GM23338 (cell line): Measurements from ENCODE around the gene KCNE1. TPM values are rescaled to one million over a fixed set of nuclear protein-coding genes. Genes with fewer than 3 reads are reported as not detected.
"Not testable (repeated sequence)": the region's sequence is repeated elsewhere in the genome, so short reads cannot be mapped to it uniquely, and the experiment has no call there.

Experiments used
- ATAC-seq: fragments of 200-7000 bp; cut with Tn5 transposase; 3 replicates; pipeline ENCODE4 v1.9.1; 2020
- DNase-seq: peaks from one replicate; pipeline ENCODE4 v3.0.0-alpha.2; 2015; ENCODE audit warnings: low spot score
- H2AFZ ChIP-seq: fragments of 200-600 bp; sonication (generic); 2 replicates; pipeline ENCODE4 v1.8.0; 2016; ENCODE audit warnings: antibody characterized with exemption, mild to moderate bottlenecking, moderate library complexity
- H3F3A ChIP-seq: fragments of 200-600 bp; sonication (generic); replicated peaks from 2 replicates; pipeline ENCODE4 v1.8.0; 2017; ENCODE audit warnings: antibody characterized with exemption, mixed run types, low read depth
- H3K27ac ChIP-seq: fragments of 200-600 bp; sonication (generic); 2 replicates; pipeline ENCODE4 v1.6.1; 2016; ENCODE audit warnings: low read depth
- H3K27me3 ChIP-seq: fragments of 200-600 bp; sonication (generic); 2 replicates; pipeline ENCODE4 v1.8.0; 2016; ENCODE audit warnings: mild to moderate bottlenecking, mixed run types, moderate library complexity; ENCODE audit not compliant: insufficient read depth
- H3K36me3 ChIP-seq: fragments of 200-600 bp; sonication (generic); 2 replicates; pipeline ENCODE4 v1.8.0; 2016; ENCODE audit warnings: mild to moderate bottlenecking; ENCODE audit not compliant: insufficient read depth
- H3K4me1 ChIP-seq: fragments of 200-600 bp; sonication (generic); 2 replicates; pipeline ENCODE4 v1.8.0; 2016; ENCODE audit warnings: mild to moderate bottlenecking, moderate library complexity; ENCODE audit not compliant: insufficient read depth
- H3K4me2 ChIP-seq: fragments of 200-600 bp; sonication (generic); 2 replicates; pipeline ENCODE4 v1.7.1; 2017; ENCODE audit warnings: mixed run types
- H3K4me3 ChIP-seq: fragments of 200-600 bp; sonication (generic); 2 replicates; pipeline ENCODE4 v1.6.1; 2016; ENCODE audit warnings: mixed run types
- H3K79me2 ChIP-seq: fragments of 200-600 bp; sonication (generic); replicated peaks from 2 replicates; pipeline ENCODE4 v1.8.0; 2017; ENCODE audit warnings: mild to moderate bottlenecking; ENCODE audit not compliant: insufficient read depth
- H3K9me2 ChIP-seq: fragments of 200-600 bp; sonication (generic); 2 replicates; pipeline ENCODE4 v1.8.0; 2017; ENCODE audit not compliant: insufficient read depth
- H4K20me1 ChIP-seq: fragments of 200-600 bp; sonication (generic); replicated peaks from 2 replicates; pipeline ENCODE4 v1.8.0; 2017; ENCODE audit warnings: mild to moderate bottlenecking; ENCODE audit not compliant: insufficient read depth
- H3K27ac Mint-ChIP-seq: 2 replicates; pipeline ENCODE4 v1.8.0; 2020; ENCODE audit warnings: inconsistent platforms, mild to moderate bottlenecking, moderate library complexity, mixed read lengths
- H3K27me3 Mint-ChIP-seq: 3 replicates; pipeline ENCODE4 v1.8.0; 2022; ENCODE audit warnings: low read depth, mild to moderate bottlenecking, moderate library complexity, mixed read lengths, inconsistent platforms; ENCODE audit not compliant: insufficient read depth, poor library complexity
- H3K36me3 Mint-ChIP-seq: 3 replicates; pipeline ENCODE4 v1.8.0; 2021; ENCODE audit warnings: low read depth, mild to moderate bottlenecking, inconsistent platforms, moderate library complexity, mixed read lengths
- H3K4me1 Mint-ChIP-seq: 3 replicates; pipeline ENCODE4 v1.8.0; 2020; ENCODE audit warnings: mild to moderate bottlenecking, inconsistent platforms, mixed read lengths
- H3K4me3 Mint-ChIP-seq: 3 replicates; pipeline ENCODE4 v1.8.0; 2021; ENCODE audit warnings: moderate library complexity, mild to moderate bottlenecking, inconsistent platforms, mixed read lengths
- H3K9me3 Mint-ChIP-seq: 3 replicates; pipeline ENCODE4 v1.8.0; 2020; ENCODE audit warnings: moderate library complexity, mild to moderate bottlenecking, inconsistent platforms, mixed read lengths
- CTCF ChIP-seq, 2 experiments: fragments of 200-600 bp in 1 of 2; sonication (generic) in 1 of 2; conservative IDR thresholded peaks; 2 replicates each; pipeline versions ENCODE4 v1.5.1 to v1.6.1; 2016 to 2017; ENCODE audit warnings: antibody characterized with exemption in 2 of 2, low read depth in 2 of 2, mild to moderate bottlenecking in 2 of 2, moderate library complexity in 1 of 2
- EZH2 ChIP-seq: fragments of 200-600 bp; sonication (generic); IDR thresholded peaks from one replicate; pipeline ENCODE4 v1.8.0; 2017; ENCODE audit warnings: antibody characterized with exemption, mild to moderate bottlenecking, low read depth; ENCODE audit not compliant: unreplicated experiment
- REST ChIP-seq: IDR thresholded peaks from one replicate; pipeline ENCODE4 v1.6.1; 2018; ENCODE audit warnings: antibody characterized with exemption; ENCODE audit not compliant: unreplicated experiment
- ZNF114 ChIP-seq: fragments of 250-450 bp; sonication (Bioruptor Pico); IDR thresholded peaks from 2 replicates; pipeline ENCODE4 v1.5.0; 2020; ENCODE audit warnings: mild to moderate bottlenecking, moderate library complexity
- ZNF331 ChIP-seq: fragments of 250-450 bp; sonication (Bioruptor Pico); IDR thresholded peaks from 2 replicates; pipeline ENCODE4 v1.5.0; 2020; ENCODE audit warnings: low read depth, mild to moderate bottlenecking, moderate library complexity
- polyA plus RNA-seq: library from polyadenylated mRNA; unstranded; fragments of >200 nt; fragmentation: Nextera tagmentation; extraction: Ambion mirVana; gene quantifications from 2 replicates; pipeline ENCODE4 v1.2.1, GENCODE V29; 2016
- total RNA-seq: library from RNA; depleted of rRNA; stranded (reverse); fragments of >200 nt; shearing (Covaris generic); gene quantifications from 2 replicates; pipeline ENCODE4 v1.2.3, GENCODE V29; 2014

KCNE1 gene
- total and polyA plus RNA-seq, 2 experiments from 2014 or later, result 0.07 TPM; not detected in 1

- no peak for TF ChIP-seq REST
- TF ChIP-seq EZH2, result no peak
- TF ChIP-seq ZNF331 (CRISPR knock-in tag), result no peak
- TF ChIP-seq ZNF114 (CRISPR knock-in tag), result no peak
- TF ChIP-seq CTCF (conservative IDR thresholded peaks at IDR 0.05; ENCODE audit: low read depth in 2 of 2), result no peak
Measured at GRCh38 chr21:34499116-34499515, 12.9 kb downstream of the KCNE1 start (continued).

- no peak for TF ChIP-seq REST
- no peaks in the 10 kb centered on the region for H3K4me1 Mint-ChIP-seq
- H3K9me2 ChIP-seq, result peaks cover 12% of the 10 kb centered on the region; the same call in 1 of the 2 replicates
- no peak overlapping the region for H3K27ac Mint-ChIP-seq
- no peak overlapping the region for H3K4me3 ChIP-seq
- H3F3A ChIP-seq, result no peaks in the 10 kb centered on the region
- H3K27ac ChIP-seq, result no peak overlapping the region
- no peak overlapping the region for H2AFZ ChIP-seq
- ATAC-seq (no peak), DNase-seq (no peak)
- H3K36me3 ChIP-seq, result no peaks in the 10 kb centered on the region
- no peak overlapping the region for H3K4me2 ChIP-seq
- no peaks in the 10 kb centered on the region for H3K79me2 ChIP-seq
- no peaks in the 10 kb centered on the region for H3K27me3 ChIP-seq
- peaks cover under 1% of the 10 kb centered on the region for H3K27me3 Mint-ChIP-seq
- no peaks in the 10 kb centered on the region for H3K36me3 Mint-ChIP-seq
- no peaks in the 10 kb centered on the region for H4K20me1 ChIP-seq
- H3K9me3 Mint-ChIP-seq, result peaks cover 20% of the 10 kb centered on the region; the same call in 2 of the 3 replicates
- H3K4me1 ChIP-seq, result no peaks in the 10 kb centered on the region
- no peak overlapping the region for H3K4me3 Mint-ChIP-seq
Measured at GRCh38 chr21:34498623-34499022, 13.4 kb downstream of the KCNE1 start.

GRCh38 chr21:34483854-34484253, 28.2 kb downstream of the KCNE1 start:
- not testable (repeated sequence) for H3K4me1 Mint-ChIP-seq, H2AFZ ChIP-seq, H3K36me3 Mint-ChIP-seq, H3K27ac ChIP-seq, H3K4me1 ChIP-seq, H3K27me3 ChIP-seq, DNase-seq, H3K4me3 ChIP-seq, H3K4me3 Mint-ChIP-seq, H3K9me3 Mint-ChIP-seq, H3K36me3 ChIP-seq, H4K20me1 ChIP-seq, H3K27me3 Mint-ChIP-seq, H3K27ac Mint-ChIP-seq, H3K4me2 ChIP-seq, H3K79me2 ChIP-seq, H3K9me2 ChIP-seq, H3F3A ChIP-seq
- ATAC-seq, result peak; percentile 74

GRCh38 chr21:34483435-34483834, 28.6 kb downstream of the KCNE1 start:
- not testable (repeated sequence) for ATAC-seq, H3K4me1 ChIP-seq, H3F3A ChIP-seq, H3K27me3 ChIP-seq, H3K9me3 Mint-ChIP-seq, H3K4me3 Mint-ChIP-seq, H4K20me1 ChIP-seq, H3K4me2 ChIP-seq, H3K4me1 Mint-ChIP-seq, H3K9me2 ChIP-seq, H3K27ac Mint-ChIP-seq, H3K36me3 Mint-ChIP-seq, H3K4me3 ChIP-seq, H2AFZ ChIP-seq, H3K79me2 ChIP-seq, H3K36me3 ChIP-seq, DNase-seq, H3K27me3 Mint-ChIP-seq, H3K27ac ChIP-seq
